Liver (tissue), 3 donors: ENCODE results near the gene EPS8.

ENCODE experiments used
- FOXA1 ChIP-seq: IDR thresholded peaks from 2 replicates; pipeline ENCODE4 v1.6.1; 2016; ENCODE audit warnings: antibody characterized with exemption
- JUND ChIP-seq, 2 donors: IDR thresholded peaks; 2 replicates each; pipeline ENCODE4 v1.6.1; 2016; ENCODE audit warnings: antibody characterized with exemption in 2 of 2
- RAD21 ChIP-seq, 2 donors: IDR thresholded peaks; 2 replicates each; pipeline ENCODE4 v1.6.1; 2016; ENCODE audit warnings: antibody characterized with exemption in 2 of 2, mild to moderate bottlenecking in 2 of 2
- RXRA ChIP-seq, 2 donors: IDR thresholded peaks; 2 replicates each; pipeline ENCODE4 v1.6.1; 2017 to 2018; ENCODE audit warnings: antibody characterized with exemption in 2 of 2, mild to moderate bottlenecking in 1 of 2
- TAF1 ChIP-seq: conservative IDR thresholded peaks from 2 replicates; pipeline ENCODE4 v1.6.1; 2016; ENCODE audit warnings: antibody characterized with exemption, mild to moderate bottlenecking
- TF ChIP-seq, protein P1 (sequence below): fragments of 150-350 bp; IDR thresholded peaks from 2 replicates; pipeline ENCODE4 v1.5.1; 2017; ENCODE audit warnings: improper control_type of control experiment, low read depth, low read length; ENCODE audit not compliant: missing input control
- donor health status: healthy.
- donor health status: healthy.

DNA sequence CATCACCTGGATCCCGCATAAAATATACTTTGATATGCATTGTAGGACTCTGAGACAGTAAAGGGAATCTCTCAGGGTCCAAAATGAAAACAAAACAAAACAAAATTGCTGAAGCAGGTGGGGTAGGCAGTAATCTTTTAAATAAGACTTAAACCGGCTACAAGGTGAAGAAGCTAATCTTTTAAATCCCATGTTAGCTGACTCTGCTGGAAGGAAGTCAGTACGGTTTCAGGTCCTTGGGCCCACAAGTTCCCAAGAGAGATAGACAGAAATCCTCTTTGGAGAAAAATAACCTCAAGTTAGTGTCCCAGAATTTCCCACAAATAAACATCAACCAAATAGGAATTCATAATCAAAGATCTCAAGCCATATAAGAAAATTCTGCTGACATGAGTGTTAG lies 5.0 kb upstream of the EPS8 start:
- TF ChIP-seq, protein P1, sequence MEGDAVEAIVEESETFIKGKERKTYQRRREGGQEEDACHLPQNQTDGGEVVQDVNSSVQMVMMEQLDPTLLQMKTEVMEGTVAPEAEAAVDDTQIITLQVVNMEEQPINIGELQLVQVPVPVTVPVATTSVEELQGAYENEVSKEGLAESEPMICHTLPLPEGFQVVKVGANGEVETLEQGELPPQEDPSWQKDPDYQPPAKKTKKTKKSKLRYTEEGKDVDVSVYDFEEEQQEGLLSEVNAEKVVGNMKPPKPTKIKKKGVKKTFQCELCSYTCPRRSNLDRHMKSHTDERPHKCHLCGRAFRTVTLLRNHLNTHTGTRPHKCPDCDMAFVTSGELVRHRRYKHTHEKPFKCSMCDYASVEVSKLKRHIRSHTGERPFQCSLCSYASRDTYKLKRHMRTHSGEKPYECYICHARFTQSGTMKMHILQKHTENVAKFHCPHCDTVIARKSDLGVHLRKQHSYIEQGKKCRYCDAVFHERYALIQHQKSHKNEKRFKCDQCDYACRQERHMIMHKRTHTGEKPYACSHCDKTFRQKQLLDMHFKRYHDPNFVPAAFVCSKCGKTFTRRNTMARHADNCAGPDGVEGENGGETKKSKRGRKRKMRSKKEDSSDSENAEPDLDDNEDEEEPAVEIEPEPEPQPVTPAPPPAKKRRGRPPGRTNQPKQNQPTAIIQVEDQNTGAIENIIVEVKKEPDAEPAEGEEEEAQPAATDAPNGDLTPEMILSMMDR: no peak
- TF ChIP-seq TAF1 (no peak), FOXA1 (no peak), RAD21 (IDR thresholded peaks at IDR 0.05) (no peak), JUND (IDR thresholded peaks at IDR 0.05) (no peak), RXRA (IDR thresholded peaks at IDR 0.05) (no peak)
